ENCODE results near the gene IGFBP6.

The IGFBP6 gene

DNA sequence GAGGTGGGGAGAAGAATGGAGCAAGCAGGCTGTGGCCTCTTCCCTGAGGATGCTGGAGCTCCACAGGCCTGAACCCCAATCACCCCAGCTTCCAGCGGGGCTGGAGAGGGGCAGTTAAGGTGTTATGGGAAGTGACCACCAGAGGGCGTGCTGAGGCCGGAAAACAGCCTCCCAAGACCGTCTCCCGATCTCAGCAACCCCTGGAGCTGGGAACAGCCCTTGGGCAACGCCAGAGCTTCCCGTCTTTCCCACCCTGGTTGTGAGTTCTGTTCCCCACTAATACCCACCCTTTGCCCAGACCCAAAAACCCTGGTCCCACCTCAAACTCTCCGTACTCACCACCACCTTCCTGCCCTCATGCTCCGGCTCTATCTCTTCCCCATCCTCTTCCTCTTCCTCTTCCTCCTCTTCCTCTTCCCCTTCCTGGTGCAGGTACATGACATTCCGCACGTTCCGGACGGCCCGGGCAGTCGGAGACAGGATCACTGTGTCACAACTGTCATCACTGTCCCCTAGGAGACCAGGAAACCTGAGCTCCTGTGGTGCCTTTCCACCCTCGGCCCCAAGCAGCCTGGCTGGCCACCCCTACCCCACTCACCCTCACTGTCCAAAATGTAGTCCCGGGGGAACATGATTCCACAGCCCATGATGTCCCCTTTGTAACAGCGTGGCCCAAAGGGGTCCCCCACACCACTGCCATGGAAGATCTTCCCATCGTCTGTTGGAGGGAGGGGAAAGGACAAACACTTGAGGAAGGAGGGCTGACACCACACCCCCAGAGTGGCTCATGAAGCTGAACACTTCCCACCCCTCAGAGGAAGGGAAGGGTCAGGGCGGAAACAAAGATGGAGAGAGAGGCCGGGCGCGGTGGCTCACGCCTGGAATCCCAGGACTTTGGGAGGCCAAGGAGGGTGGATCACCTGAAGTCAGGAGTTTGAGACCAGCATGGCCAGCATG, 31.2 kb upstream of the IGFBP6 start:
- no peaks in the 10 kb centered on the region for H3K27me3 ChIP-seq (replicated peaks; ENCODE audit: control insufficient read depth, insufficient read depth, low read length)
- no peak overlapping the region for H3K4me3 ChIP-seq (replicated peaks; ENCODE audit: low read depth, low read length)
- TF ChIP-seq, protein P1, sequence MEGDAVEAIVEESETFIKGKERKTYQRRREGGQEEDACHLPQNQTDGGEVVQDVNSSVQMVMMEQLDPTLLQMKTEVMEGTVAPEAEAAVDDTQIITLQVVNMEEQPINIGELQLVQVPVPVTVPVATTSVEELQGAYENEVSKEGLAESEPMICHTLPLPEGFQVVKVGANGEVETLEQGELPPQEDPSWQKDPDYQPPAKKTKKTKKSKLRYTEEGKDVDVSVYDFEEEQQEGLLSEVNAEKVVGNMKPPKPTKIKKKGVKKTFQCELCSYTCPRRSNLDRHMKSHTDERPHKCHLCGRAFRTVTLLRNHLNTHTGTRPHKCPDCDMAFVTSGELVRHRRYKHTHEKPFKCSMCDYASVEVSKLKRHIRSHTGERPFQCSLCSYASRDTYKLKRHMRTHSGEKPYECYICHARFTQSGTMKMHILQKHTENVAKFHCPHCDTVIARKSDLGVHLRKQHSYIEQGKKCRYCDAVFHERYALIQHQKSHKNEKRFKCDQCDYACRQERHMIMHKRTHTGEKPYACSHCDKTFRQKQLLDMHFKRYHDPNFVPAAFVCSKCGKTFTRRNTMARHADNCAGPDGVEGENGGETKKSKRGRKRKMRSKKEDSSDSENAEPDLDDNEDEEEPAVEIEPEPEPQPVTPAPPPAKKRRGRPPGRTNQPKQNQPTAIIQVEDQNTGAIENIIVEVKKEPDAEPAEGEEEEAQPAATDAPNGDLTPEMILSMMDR (IDR thresholded peaks at IDR 0.05; ENCODE audit: insufficient read depth, low read length, poor library complexity, severe bottlenecking) = peak; percentile 85
- H3K36me3 ChIP-seq (ENCODE audit: control insufficient read depth, insufficient read depth, low read length) = peaks cover 14% of the 10 kb centered on the region
- DNase-seq (ENCODE audit: extremely low read depth, insufficient read length) = no peak

DNA sequence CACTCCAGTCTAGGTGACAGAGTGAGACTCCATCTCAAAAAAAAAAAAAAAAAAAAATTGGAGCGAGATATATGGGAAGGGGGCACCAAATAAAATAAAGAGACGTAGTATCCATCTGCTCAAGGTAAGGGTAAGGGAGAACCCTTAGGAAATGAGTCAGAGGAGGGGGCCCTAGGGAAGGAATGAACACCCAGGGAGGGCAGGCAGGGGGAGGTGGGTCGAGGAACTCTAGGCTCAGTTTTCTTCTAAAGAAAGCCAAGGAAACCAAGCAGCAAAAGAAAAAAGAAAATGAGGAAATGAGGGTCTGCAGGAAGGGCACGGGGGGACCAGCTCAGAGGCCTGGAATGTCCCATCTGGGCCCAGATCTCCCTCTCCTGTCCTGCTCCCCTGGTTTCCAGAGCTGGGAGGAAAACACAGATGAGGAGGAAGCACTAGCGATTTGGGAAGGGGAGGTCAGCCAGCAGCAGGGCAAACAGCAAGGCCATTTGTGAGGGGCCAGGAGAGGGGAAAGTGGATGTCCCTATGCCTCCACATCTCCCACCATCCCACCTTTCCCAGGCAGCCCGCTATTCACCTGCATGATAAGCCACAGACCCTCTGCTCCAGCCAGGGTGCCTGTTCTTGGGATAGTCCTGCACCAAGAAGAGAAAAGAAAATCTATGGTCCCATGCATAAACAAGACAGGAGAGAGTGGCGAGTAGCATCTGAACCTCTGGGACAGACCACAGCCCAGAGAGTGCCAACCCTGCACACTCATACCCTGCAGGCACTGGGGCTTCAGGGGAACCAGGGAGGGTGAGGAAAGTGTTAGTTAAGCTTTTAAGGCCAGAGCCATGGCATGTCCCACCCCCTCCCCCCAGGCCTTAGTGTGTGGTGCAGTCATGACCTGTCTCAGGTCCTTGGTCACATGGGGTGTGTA, 30.1 kb upstream of the IGFBP6 start:
- no peaks in the 10 kb centered on the region for H3K27me3 ChIP-seq (replicated peaks; ENCODE audit: control insufficient read depth, insufficient read depth, low read length)
- no peak for DNase-seq (ENCODE audit: extremely low read depth, insufficient read length)
- TF ChIP-seq, protein P1 (IDR thresholded peaks at IDR 0.05; ENCODE audit: insufficient read depth, low read length, poor library complexity, severe bottlenecking) = no peak
- no peak overlapping the region for H3K4me3 ChIP-seq (replicated peaks; ENCODE audit: low read depth, low read length)
- peaks cover 14% of the 10 kb centered on the region for H3K36me3 ChIP-seq (ENCODE audit: control insufficient read depth, insufficient read depth, low read length)

DNA sequence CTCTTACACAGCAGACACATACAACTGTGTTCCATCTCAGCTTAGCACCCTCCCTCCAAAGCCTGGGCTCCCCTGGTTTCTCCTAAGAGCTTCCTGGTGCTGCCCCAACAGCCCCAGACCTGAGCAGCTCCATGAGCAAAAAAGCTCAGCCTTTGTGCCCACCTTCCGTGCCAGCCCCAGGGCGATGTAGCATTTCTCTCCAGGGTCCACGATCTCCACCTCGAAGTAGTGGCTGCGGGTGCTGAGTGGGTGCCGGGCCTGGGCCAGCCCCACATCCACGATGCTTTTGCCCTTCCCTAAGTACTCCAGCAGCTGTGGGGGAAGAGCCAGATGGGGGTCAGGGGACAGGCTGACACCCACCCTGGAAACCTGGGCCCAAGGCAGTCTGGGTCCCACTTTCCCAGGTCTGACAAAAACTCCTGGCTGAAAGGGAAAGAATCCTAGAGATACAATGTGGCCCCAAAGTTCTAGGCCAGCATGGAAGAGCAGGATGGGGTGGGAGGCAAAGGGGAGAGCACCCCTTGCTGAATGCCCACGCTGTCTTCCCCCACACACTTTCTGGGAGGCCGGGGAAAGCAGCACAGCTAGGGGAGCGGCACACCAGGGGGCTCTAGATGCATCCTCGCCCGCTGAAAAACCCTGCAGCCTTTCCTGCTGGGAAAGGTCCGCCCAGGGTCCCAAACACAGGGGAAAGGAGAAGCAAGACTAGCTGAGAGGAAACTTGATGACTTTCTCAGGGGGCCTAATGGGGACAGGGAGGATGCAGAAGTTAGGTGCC, 29.3 kb upstream of the IGFBP6 start:
- peaks cover 19% of the 10 kb centered on the region for H3K36me3 ChIP-seq (ENCODE audit: control insufficient read depth, insufficient read depth, low read length)

DNA sequence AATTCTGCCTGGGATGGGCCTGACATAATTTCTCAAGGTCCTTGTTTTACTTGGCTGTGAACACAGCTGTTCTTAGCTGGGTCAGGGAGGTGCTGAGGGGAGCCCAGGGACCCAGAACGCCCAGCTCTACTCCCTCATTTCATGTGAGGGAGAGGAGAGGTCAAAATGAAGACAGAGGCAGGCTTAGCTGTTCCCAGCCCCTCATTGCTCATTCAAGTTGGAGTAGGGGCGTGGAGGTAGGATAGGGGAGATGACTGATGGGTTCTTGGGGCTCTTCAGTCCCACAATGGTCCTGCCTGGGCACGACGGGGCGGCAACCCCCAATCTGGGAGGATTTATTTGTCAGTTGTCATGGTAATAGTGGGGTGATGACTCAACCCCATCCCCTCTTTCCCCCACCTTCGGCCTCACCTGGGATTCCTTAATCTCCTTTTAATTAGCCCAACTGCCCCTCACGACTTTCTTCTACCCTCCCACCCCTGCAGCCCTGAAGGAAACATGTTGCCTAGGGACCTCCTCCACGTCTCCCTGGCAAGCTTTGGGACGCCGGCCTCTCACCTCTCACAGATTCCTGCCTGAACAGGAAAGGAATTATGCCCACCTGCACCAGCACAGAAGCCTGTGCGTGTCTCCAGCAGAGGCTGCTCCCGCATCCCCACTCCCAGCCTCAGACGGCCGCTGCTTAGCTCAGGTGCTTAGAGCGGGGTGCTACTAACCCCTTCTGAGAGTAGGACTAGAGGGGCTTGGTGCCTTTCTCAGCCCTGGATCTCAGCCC, 28.5 kb upstream of the IGFBP6 start:
- Histone ChIP-seq H3K36me3 (ENCODE audit: control insufficient read depth, insufficient read depth, low read length) (peaks cover 21% of the 10 kb centered on the region), H3K4me3 (replicated peaks; ENCODE audit: low read depth, low read length) (no peak overlapping the region), H3K27me3 (replicated peaks; ENCODE audit: control insufficient read depth, insufficient read depth, low read length) (no peaks in the 10 kb centered on the region)
- TF ChIP-seq, protein P1 (IDR thresholded peaks at IDR 0.05; ENCODE audit: insufficient read depth, low read length, poor library complexity, severe bottlenecking) = no peak
- DNase-seq (ENCODE audit: extremely low read depth, insufficient read length) = no peak

More for the DNA sequence above, 29.3 kb upstream of the IGFBP6 start:
- TF ChIP-seq, protein P1 (IDR thresholded peaks at IDR 0.05; ENCODE audit: insufficient read depth, low read length, poor library complexity, severe bottlenecking) = no peak
- DNase-seq (ENCODE audit: extremely low read depth, insufficient read length) = no peak
- H3K27me3 ChIP-seq (replicated peaks; ENCODE audit: control insufficient read depth, insufficient read depth, low read length) = no peaks in the 10 kb centered on the region
- no peak overlapping the region for H3K4me3 ChIP-seq (replicated peaks; ENCODE audit: low read depth, low read length)

Data from GM06990 (cell line).